ENCODE measurements around the gene LEAP2. TPM values are rescaled to one million over a fixed set of nuclear protein-coding genes. Genes with fewer than 3 reads are reported as not detected.

Gene LEAP2
- total and polyA plus RNA-seq, 4 donors = 0.79 to 3.5 (median 2.5) TPM

- H3K36me3 ChIP-seq (ENCODE audit: control insufficient read depth, insufficient read depth, low read length) = no peaks in the 10 kb centered on the region
- WGBS (ENCODE audit: insufficient coverage) = no CpG with 5 or more reads among the region's 2 CpGs
- H3K27ac ChIP-seq (ENCODE audit: low read depth, low read length) = no peak overlapping the region
- no peaks in the 10 kb centered on the region for H3K27me3 ChIP-seq (ENCODE audit: control insufficient read depth, insufficient read depth, low read length)
- H3K9me3 ChIP-seq (ENCODE audit: control insufficient read depth, insufficient read depth, low read length) = no peaks in the 10 kb centered on the region
- no peak overlapping the region for H3K4me3 ChIP-seq (ENCODE audit: low read depth, low read length)
- DNase-seq (ENCODE audit: low read depth in 4 of 6, low spot score in 6 of 6) = no peak
- H3K4me1 ChIP-seq (ENCODE audit: control insufficient read depth, insufficient read depth, low read length) = no peaks in the 10 kb centered on the region
Observed at GRCh38 chr5:132859889-132860437, 13.5 kb upstream of the LEAP2 start.

GRCh38 chr5:132860742-132861141, 12.7 kb upstream of the LEAP2 start:
- Histone ChIP-seq H3K4me1 (ENCODE audit: control insufficient read depth, insufficient read depth, low read length) (peaks cover 4% of the 10 kb centered on the region), H3K4me3 (ENCODE audit: low read depth, low read length) (no peak overlapping the region), H3K9me3 (ENCODE audit: control insufficient read depth, insufficient read depth, low read length) (no peaks in the 10 kb centered on the region), H3K27ac (ENCODE audit: low read depth, low read length) (no peak overlapping the region), H3K27me3 (ENCODE audit: control insufficient read depth, insufficient read depth, low read length) (no peaks in the 10 kb centered on the region), H3K36me3 (ENCODE audit: control insufficient read depth, insufficient read depth, low read length) (no peaks in the 10 kb centered on the region)
- DNase-seq (ENCODE audit: low read depth in 4 of 6, low spot score in 6 of 6) = no peak
- WGBS (ENCODE audit: insufficient coverage) = 72% methylated on average over 3 of the region's 5 CpGs

GRCh38 chr5:132865668-132866341, 7.7 kb upstream of the LEAP2 start:
- H3K4me1 ChIP-seq (ENCODE audit: control insufficient read depth, insufficient read depth, low read length) = peaks cover 18% of the 10 kb centered on the region
- H3K36me3 ChIP-seq (ENCODE audit: control insufficient read depth, insufficient read depth, low read length) = peaks cover 21% of the 10 kb centered on the region
- H3K4me3 ChIP-seq (ENCODE audit: low read depth, low read length) = peak overlapping the region; percentile 97
- H3K27me3 ChIP-seq (ENCODE audit: control insufficient read depth, insufficient read depth, low read length) = no peaks in the 10 kb centered on the region
- H3K27ac ChIP-seq (ENCODE audit: low read depth, low read length) = peak overlapping the region; percentile 98
- WGBS (ENCODE audit: insufficient coverage) = 11% methylated on average over 20 of the region's 30 CpGs
- no peak for DNase-seq (ENCODE audit: low read depth in 4 of 6, low spot score in 6 of 6)
- no peaks in the 10 kb centered on the region for H3K9me3 ChIP-seq (ENCODE audit: control insufficient read depth, insufficient read depth, low read length)

GRCh38 chr5:132866342-132867045, 7.0 kb upstream of the LEAP2 start, which contains the start of the genes GDF9 and UQCRQ:
Gene GDF9 (minus strand): TSS chr5:132866469. CDS start chr5:132864533, 1,936 bp downstream.
Gene UQCRQ (plus strand): TSS chr5:132866642. CDS start chr5:132866882, 240 bp downstream.
- H3K36me3 ChIP-seq (ENCODE audit: control insufficient read depth, insufficient read depth, low read length) = peaks cover 21% of the 10 kb centered on the region
- H3K27me3 ChIP-seq (ENCODE audit: control insufficient read depth, insufficient read depth, low read length) = no peaks in the 10 kb centered on the region
- peak within 1 kb of the TSS; percentile 97 for H3K4me3 ChIP-seq (ENCODE audit: low read depth, low read length)
- WGBS (ENCODE audit: insufficient coverage) = 0% methylated on average over 55 of the region's 55 CpGs
- peak; percentile 99 to 100 (median 100) for DNase-seq (ENCODE audit: low read depth in 4 of 6, low spot score in 6 of 6)
- peaks cover 18% of the 10 kb centered on the region for H3K4me1 ChIP-seq (ENCODE audit: control insufficient read depth, insufficient read depth, low read length)
- peak within 1 kb of the TSS; percentile 98 for H3K27ac ChIP-seq (ENCODE audit: low read depth, low read length)
- H3K9me3 ChIP-seq (ENCODE audit: control insufficient read depth, insufficient read depth, low read length) = no peaks in the 10 kb centered on the region

GRCh38 chr5:132867046-132867451, 6.4 kb upstream of the LEAP2 start:
- Histone ChIP-seq H3K36me3 (ENCODE audit: control insufficient read depth, insufficient read depth, low read length) (peaks cover 21% of the 10 kb centered on the region), H3K4me1 (ENCODE audit: control insufficient read depth, insufficient read depth, low read length) (peaks cover 18% of the 10 kb centered on the region), H3K4me3 (ENCODE audit: low read depth, low read length) (peak overlapping the region; percentile 97), H3K27ac (ENCODE audit: low read depth, low read length) (peak overlapping the region; percentile 98), H3K27me3 (ENCODE audit: control insufficient read depth, insufficient read depth, low read length) (no peaks in the 10 kb centered on the region), H3K9me3 (ENCODE audit: control insufficient read depth, insufficient read depth, low read length) (no peaks in the 10 kb centered on the region)
- DNase-seq (ENCODE audit: low read depth in 4 of 6, low spot score in 6 of 6) = no peak
- 0% methylated on average over 8 of the region's 13 CpGs for WGBS (ENCODE audit: insufficient coverage)

GRCh38 chr5:132868754-132869153, 4.7 kb upstream of the LEAP2 start:
- Histone ChIP-seq H3K36me3 (ENCODE audit: control insufficient read depth, insufficient read depth, low read length) (peaks cover 21% of the 10 kb centered on the region), H3K27me3 (ENCODE audit: control insufficient read depth, insufficient read depth, low read length) (no peaks in the 10 kb centered on the region), H3K4me1 (ENCODE audit: control insufficient read depth, insufficient read depth, low read length) (peaks cover 18% of the 10 kb centered on the region), H3K9me3 (ENCODE audit: control insufficient read depth, insufficient read depth, low read length) (no peaks in the 10 kb centered on the region), H3K27ac (ENCODE audit: low read depth, low read length) (no peak overlapping the region), H3K4me3 (ENCODE audit: low read depth, low read length) (no peak overlapping the region)
- DNase-seq (ENCODE audit: low read depth in 4 of 6, low spot score in 6 of 6) = no peak
- 92% methylated on average over 2 of the region's 4 CpGs for WGBS (ENCODE audit: insufficient coverage)

GRCh38 chr5:132870801-132871200, 2.7 kb upstream of the LEAP2 start:
- Histone ChIP-seq H3K4me1 (ENCODE audit: control insufficient read depth, insufficient read depth, low read length) (peaks cover 14% of the 10 kb centered on the region), H3K27ac (ENCODE audit: low read depth, low read length) (no peak overlapping the region), H3K9me3 (ENCODE audit: control insufficient read depth, insufficient read depth, low read length) (no peaks in the 10 kb centered on the region), H3K27me3 (ENCODE audit: control insufficient read depth, insufficient read depth, low read length) (no peaks in the 10 kb centered on the region), H3K4me3 (ENCODE audit: low read depth, low read length) (no peak overlapping the region), H3K36me3 (ENCODE audit: control insufficient read depth, insufficient read depth, low read length) (peaks cover 21% of the 10 kb centered on the region)
- DNase-seq (ENCODE audit: low read depth in 4 of 6, low spot score in 6 of 6) = no peak
- WGBS (ENCODE audit: insufficient coverage) = 89% methylated on average over 1 of the region's 2 CpGs

- no peaks in the 10 kb centered on the region for H3K27me3 ChIP-seq (ENCODE audit: control insufficient read depth, insufficient read depth, low read length)
- no peaks in the 10 kb centered on the region for H3K9me3 ChIP-seq (ENCODE audit: control insufficient read depth, insufficient read depth, low read length)
- WGBS (ENCODE audit: insufficient coverage) = 100% methylated on average over 1 of the region's 5 CpGs
Observed at GRCh38 chr5:132871459-132872284, 1.8 kb upstream of the LEAP2 start.

GRCh38 chr5:132872788-132873118, 715 bp upstream of the LEAP2 start:
- no peaks in the 10 kb centered on the region for H3K27me3 ChIP-seq (ENCODE audit: control insufficient read depth, insufficient read depth, low read length)
- no peak for DNase-seq (ENCODE audit: low read depth in 4 of 6, low spot score in 6 of 6)
- H3K4me3 ChIP-seq (ENCODE audit: low read depth, low read length) = no peak overlapping the region
- peaks cover 2% of the 10 kb centered on the region for H3K4me1 ChIP-seq (ENCODE audit: control insufficient read depth, insufficient read depth, low read length)
- no peak overlapping the region for H3K27ac ChIP-seq (ENCODE audit: low read depth, low read length)
- peaks cover 20% of the 10 kb centered on the region for H3K36me3 ChIP-seq (ENCODE audit: control insufficient read depth, insufficient read depth, low read length)
- WGBS (ENCODE audit: insufficient coverage) = 83% methylated on average over 1 of the region's 1 CpG
- no peaks in the 10 kb centered on the region for H3K9me3 ChIP-seq (ENCODE audit: control insufficient read depth, insufficient read depth, low read length)

More at GRCh38 chr5:132871459-132872284, 1.8 kb upstream of the LEAP2 start:
- Histone ChIP-seq H3K4me1 (ENCODE audit: control insufficient read depth, insufficient read depth, low read length) (peaks cover 9% of the 10 kb centered on the region), H3K27ac (ENCODE audit: low read depth, low read length) (no peak overlapping the region), H3K36me3 (ENCODE audit: control insufficient read depth, insufficient read depth, low read length) (peaks cover 21% of the 10 kb centered on the region), H3K4me3 (ENCODE audit: low read depth, low read length) (no peak overlapping the region)
- no peak for DNase-seq (ENCODE audit: low read depth in 4 of 6, low spot score in 6 of 6)
